Measurements from ENCODE around the gene DAND5.

GRCh38 chr19:12992729-12993128 is 23.4 kb downstream of the DAND5 start:
- no peak for TF ChIP-seq POLR2A (IDR thresholded peaks at IDR 0.05; ENCODE audit: extremely low read depth, insufficient read length)
- TF ChIP-seq MYC (IDR thresholded peaks at IDR 0.05; ENCODE audit: low read depth, low read length), result no peak
- TF ChIP-seq CTCF (IDR thresholded peaks at IDR 0.05; ENCODE audit: low read depth, low read length), result no peak
